HCT116 (cell line): ENCODE results near the gene FHIT. TPM values are rescaled to one million over a fixed set of nuclear protein-coding genes. Genes with fewer than 3 reads are reported as not detected.

ENCODE experiments used
- ATAC-seq: fragments of 200-7000 bp; cut with Tn5 transposase; 2 replicates; pipeline ENCODE4 v1.9.1; 2020; ENCODE audit warnings: mild to moderate bottlenecking, moderate library complexity
- BruUV-seq: library from RNA; stranded (reverse); fragments of 400-500 nt; replicated peaks from 2 replicates; lab custom pipeline; 2021; lab: Mats Ljungman, UMichigan
- CTCF ChIA-PET: fragments of 300-600 bp; sonication (Branson Sonifier 250); formaldehyde crosslinking; loops from one replicate; lab custom pipeline; 2021; ENCODE audit warnings: antibody characterized with exemption; lab: Charles Lee
- POLR2A ChIA-PET: fragments of 300-600, 350-600 bp; sonication (Branson Sonifier 250); formaldehyde crosslinking; loops from one replicate; lab custom pipeline; 2021; ENCODE audit warnings: antibody characterized with exemption; lab: Charles Lee
- RAD21 ChIA-PET, 2 experiments: fragments of 300-600 bp; sonication (Branson Sonifier 250); formaldehyde crosslinking; loops; one replicate each; lab custom pipeline; 2023; ENCODE audit warnings: low total read pairs in 2 of 2; ENCODE audit not compliant: uncharacterized antibody in 2 of 2, unreplicated experiment in 2 of 2, low non-redundant PET in 1 of 2; lab: Charles Lee
- DNase-seq: peaks from one replicate; pipeline ENCODE4 v3.0.0-alpha.2; 2010; ENCODE audit warnings: low read depth, low spot score
- H2AFZ ChIP-seq: fragments of 200-600 bp; shearing (Covaris generic), sonication (generic); 2 replicates; pipeline ENCODE4 v1.6.1; 2017; ENCODE audit warnings: low read depth, mixed run types, mixed read lengths, antibody characterized with exemption, low read length; ENCODE audit not compliant: poor library complexity, severe bottlenecking
- H3K27ac ChIP-seq: 2 replicates; pipeline ENCODE4 v1.5.1; 2012; ENCODE audit warnings: low read depth, low read length
- H3K27me3 ChIP-seq: fragments of 200-600 bp; sonication (generic); 2 replicates; pipeline ENCODE4 v1.6.1; 2016; ENCODE audit warnings: mixed run types, low read length, mixed read lengths; ENCODE audit not compliant: insufficient read depth
- H3K36me3 ChIP-seq, 2 experiments: fragments of 200-500 bp in 1 of 2; fragments of 200-600 bp in 1 of 2; sonication (Bioruptor generic) in 1 of 2; sonication (generic) in 1 of 2; 2 replicates each; pipeline versions ENCODE4 v1.5.1 to v1.6.1; 2014 to 2016; ENCODE audit warnings: low read length in 2 of 2, inconsistent platforms in 1 of 2, mixed read lengths in 1 of 2, mixed run types in 1 of 2; ENCODE audit not compliant: insufficient read depth in 2 of 2, control insufficient read depth in 1 of 2
- H3K4me1 ChIP-seq, 2 experiments: fragments of 200-600 bp in 1 of 2; sonication (generic) in 1 of 2; 2 replicates each; pipeline versions ENCODE4 v1.5.1 to v1.6.1; 2012 to 2017; ENCODE audit warnings: low read length in 2 of 2, inconsistent platforms in 1 of 2, mild to moderate bottlenecking in 1 of 2, mixed read lengths in 1 of 2, mixed run types in 1 of 2, moderate library complexity in 1 of 2; ENCODE audit not compliant: insufficient read depth in 2 of 2, control insufficient read depth in 1 of 2
- H3K4me2 ChIP-seq: fragments of 200-600 bp; sonication (generic); 2 replicates; pipeline ENCODE4 v1.6.1; 2017; ENCODE audit warnings: mixed run types, low read length, mixed read lengths
- H3K4me3 ChIP-seq, 2 experiments: fragments of 200-600 bp in 1 of 2; sonication (generic) in 1 of 2; replicated peaks in 1 of 2; 2 replicates each; pipeline ENCODE4 v1.5.1; 2011 to 2016; ENCODE audit warnings: low read length in 2 of 2, control low read depth in 1 of 2, low read depth in 1 of 2, mild to moderate bottlenecking in 1 of 2, mixed read lengths in 1 of 2, mixed run types in 1 of 2
- H3K79me2 ChIP-seq: fragments of 200-600 bp; sonication (generic); 2 replicates; pipeline ENCODE4 v1.6.1; 2017; ENCODE audit warnings: mild to moderate bottlenecking, mixed run types, low read length, moderate library complexity, mixed read lengths; ENCODE audit not compliant: insufficient read depth
- H3K9ac ChIP-seq: fragments of 200-600 bp; sonication (generic); 2 replicates; pipeline ENCODE4 v1.6.1; 2016; ENCODE audit warnings: low read length, mixed read lengths
- H3K9me2 ChIP-seq: fragments of 200-600 bp; sonication (generic), shearing (Covaris generic); 2 replicates; pipeline ENCODE4 v1.6.1; 2017; ENCODE audit warnings: mixed run types, mild to moderate bottlenecking, moderate library complexity; ENCODE audit not compliant: insufficient read depth
- H3K9me3 ChIP-seq, 2 experiments: fragments of 200-500 bp in 1 of 2; fragments of 200-600 bp in 1 of 2; sonication (Bioruptor generic) in 1 of 2; sonication (generic) in 1 of 2; 2 replicates each; pipeline ENCODE4 v1.6.1; 2014 to 2017; ENCODE audit warnings: low read length in 2 of 2, mixed read lengths in 2 of 2, inconsistent platforms in 1 of 2, low read depth in 1 of 2, mild to moderate bottlenecking in 1 of 2, mixed run types in 1 of 2, moderate library complexity in 1 of 2; ENCODE audit not compliant: control insufficient read depth in 1 of 2, insufficient read depth in 1 of 2
- H4K20me1 ChIP-seq: fragments of 200-600 bp; sonication (generic), shearing (Covaris generic); 2 replicates; pipeline ENCODE4 v1.6.1; 2017; ENCODE audit warnings: mixed run types, mild to moderate bottlenecking, moderate library complexity; ENCODE audit not compliant: insufficient read depth
- CBX3 ChIP-seq: IDR thresholded peaks from 2 replicates; pipeline ENCODE4 v1.6.1; 2012; ENCODE audit warnings: low read depth
- CEBPB ChIP-seq: IDR thresholded peaks from 2 replicates; pipeline ENCODE4 v1.6.1; 2012; ENCODE audit warnings: low read depth
- ELF1 ChIP-seq: IDR thresholded peaks from 2 replicates; pipeline ENCODE4 v1.6.1; 2012; ENCODE audit warnings: low read depth, borderline replicate concordance
- EZH2 ChIP-seq: fragments of 200-600 bp; sonication (generic); IDR thresholded peaks from 2 replicates; pipeline ENCODE4 v1.6.1; 2017; ENCODE audit warnings: antibody characterized with exemption, mixed run types
- FOSL1 ChIP-seq: IDR thresholded peaks from 2 replicates; pipeline ENCODE4 v1.6.1; 2012; ENCODE audit warnings: low read depth
- SP1 ChIP-seq: IDR thresholded peaks from 2 replicates; pipeline ENCODE4 v1.6.1; 2012; ENCODE audit warnings: low read depth
- YY1 ChIP-seq: IDR thresholded peaks from 2 replicates; pipeline ENCODE4 v1.6.1; 2011; ENCODE audit warnings: low read length, low read depth, moderate library complexity, mild to moderate bottlenecking; ENCODE audit not compliant: insufficient replicate concordance; ENCODE audit errors: extremely low read depth
- intact Hi-C: fragments of 100-400 bp; cut with micrococcal nuclease; formaldehyde crosslinking; loops from 2 replicates; pipeline ENCODE4 v1.10.0; 2022
- total RNA-seq: library from RNA; stranded (reverse); gene quantifications from one replicate; pipeline ENCODE4 v1.2.1, GENCODE V29; 2021; ENCODE audit not compliant: unreplicated experiment
- TF ChIP-seq, protein P1 (sequence below): IDR thresholded peaks from 2 replicates; pipeline ENCODE4 v1.6.1; 2012

The FHIT gene
- total RNA-seq, 1 experiment from 2014 or later, result 20.1 TPM

DNA sequence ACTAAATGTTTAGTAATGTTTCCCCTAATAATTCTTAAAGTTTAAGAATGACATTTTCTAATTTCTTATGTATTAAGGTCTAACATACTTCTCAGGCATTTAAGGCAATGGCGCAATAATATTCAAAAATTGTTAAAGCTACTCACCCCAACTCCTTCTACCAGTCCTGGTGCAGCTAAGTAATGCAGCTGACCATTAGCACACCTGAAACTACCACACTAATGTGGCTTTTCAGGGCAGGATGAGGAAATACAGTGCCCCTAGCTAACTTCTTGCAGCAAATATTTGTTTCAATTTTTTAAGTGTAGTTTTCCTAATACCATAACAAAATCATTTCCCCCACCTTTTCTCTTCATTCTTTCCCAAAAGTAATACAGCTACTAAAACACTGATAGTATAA is 827.7 kb downstream of the FHIT start:
- no peak overlapping the region for H3K27ac ChIP-seq
- no peak overlapping the region for H3K4me3 ChIP-seq
- no peak overlapping the region for H2AFZ ChIP-seq
- TF ChIP-seq YY1, result no peak
- TF ChIP-seq FOSL1, result no peak
- no peaks in the 10 kb centered on the region for H3K27me3 ChIP-seq
- H3K9me2 ChIP-seq, result no peaks in the 10 kb centered on the region
- intact Hi-C loops, result no loop called here
- no peaks in the 10 kb centered on the region for H3K9me3 ChIP-seq
- no peaks in the 10 kb centered on the region for H3K4me1 ChIP-seq
- ChIA-PET RAD21 (no interaction called here), POLR2A (no interaction called here), CTCF (no interaction called here)
- H3K4me2 ChIP-seq, result no peak overlapping the region
- H3K9ac ChIP-seq, result no peak overlapping the region
- BruUV-seq, result no TSS peak
- H3K79me2 ChIP-seq, result no peaks in the 10 kb centered on the region
- ATAC-seq, result no peak
- no peak for DNase-seq
- no peaks in the 10 kb centered on the region for H4K20me1 ChIP-seq
- H3K36me3 ChIP-seq, result no peaks in the 10 kb centered on the region

DNA sequence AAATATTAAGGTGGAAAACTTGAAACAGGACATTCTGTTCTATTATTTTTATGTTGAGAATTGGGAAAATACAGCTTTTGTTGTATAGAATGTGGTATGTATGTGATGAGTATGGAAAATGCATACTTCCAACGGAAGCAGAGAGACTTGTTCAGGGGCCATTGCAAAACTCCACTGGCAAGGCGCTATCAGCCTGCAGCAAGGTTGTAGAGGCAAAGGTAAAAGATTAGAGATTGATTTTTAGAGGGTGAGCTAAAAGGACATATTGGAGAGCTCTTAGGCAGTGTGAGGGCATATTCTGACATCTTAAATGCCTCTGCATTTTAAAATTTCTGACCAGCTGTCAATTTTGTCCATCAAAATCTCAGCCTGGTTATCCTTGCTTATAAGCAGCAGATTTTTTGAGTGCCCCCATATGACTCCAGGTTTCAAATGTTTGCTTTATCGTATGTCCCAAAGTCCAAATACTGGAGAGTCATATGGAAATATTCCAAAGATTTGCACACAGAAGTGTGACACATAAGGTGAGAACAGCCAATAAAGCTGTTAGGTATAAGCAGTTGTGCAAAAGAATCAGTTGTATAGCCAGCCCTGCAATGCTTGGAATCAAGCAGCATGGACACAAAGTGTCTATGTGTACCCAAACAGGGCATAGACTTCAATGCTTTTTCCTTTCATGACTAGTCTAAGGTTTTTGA is 829.4 kb downstream of the FHIT start:
- Histone ChIP-seq H3K27ac (no peak overlapping the region), H3K9ac (no peak overlapping the region), H3K36me3 (no peaks in the 10 kb centered on the region), H3K79me2 (no peaks in the 10 kb centered on the region), H3K4me3 (no peak overlapping the region), H3K27me3 (no peaks in the 10 kb centered on the region), H3K4me2 (no peak overlapping the region), H3K4me1 (no peaks in the 10 kb centered on the region), H3K9me3 (no peaks in the 10 kb centered on the region), H3K9me2 (no peaks in the 10 kb centered on the region), H4K20me1 (no peaks in the 10 kb centered on the region), H2AFZ (no peak overlapping the region)
- no peak for DNase-seq
- RAD21 ChIA-PET, result no interaction called here
- BruUV-seq, result no TSS peak
- ATAC-seq, result no peak
- POLR2A ChIA-PET, result no interaction called here
- CTCF ChIA-PET, result no interaction called here
- intact Hi-C loops, result no loop called here
- TF ChIP-seq CEBPB (no peak), YY1 (no peak), CBX3 (no peak), ELF1 (no peak), SP1 (no peak), EZH2 (no peak)
- TF ChIP-seq, protein P1, sequence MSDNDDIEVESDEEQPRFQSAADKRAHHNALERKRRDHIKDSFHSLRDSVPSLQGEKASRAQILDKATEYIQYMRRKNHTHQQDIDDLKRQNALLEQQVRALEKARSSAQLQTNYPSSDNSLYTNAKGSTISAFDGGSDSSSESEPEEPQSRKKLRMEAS, result no peak
